Retinal pigment epithelial cell (primary cell): ENCODE data around the gene ECT2L.
A peak's percentile ranks its signal among the peaks of the same experiment; 100 is the strongest.

Experiments used
- DNase-seq: peaks from one replicate; pipeline ENCODE4 v3.0.0-alpha.2; 2010; ENCODE audit warnings: low read depth
- H3K4me3 ChIP-seq: 2 replicates; pipeline ENCODE4 v1.5.1; 2011; ENCODE audit warnings: mild to moderate bottlenecking, low read length, control low read depth, moderate library complexity
- TF ChIP-seq, protein P1 (sequence below): conservative IDR thresholded peaks from 2 replicates; pipeline ENCODE4 v1.5.1; 2011; ENCODE audit warnings: low read depth, low read length, control low read depth, inconsistent platforms

ECT2L gene

DNA sequence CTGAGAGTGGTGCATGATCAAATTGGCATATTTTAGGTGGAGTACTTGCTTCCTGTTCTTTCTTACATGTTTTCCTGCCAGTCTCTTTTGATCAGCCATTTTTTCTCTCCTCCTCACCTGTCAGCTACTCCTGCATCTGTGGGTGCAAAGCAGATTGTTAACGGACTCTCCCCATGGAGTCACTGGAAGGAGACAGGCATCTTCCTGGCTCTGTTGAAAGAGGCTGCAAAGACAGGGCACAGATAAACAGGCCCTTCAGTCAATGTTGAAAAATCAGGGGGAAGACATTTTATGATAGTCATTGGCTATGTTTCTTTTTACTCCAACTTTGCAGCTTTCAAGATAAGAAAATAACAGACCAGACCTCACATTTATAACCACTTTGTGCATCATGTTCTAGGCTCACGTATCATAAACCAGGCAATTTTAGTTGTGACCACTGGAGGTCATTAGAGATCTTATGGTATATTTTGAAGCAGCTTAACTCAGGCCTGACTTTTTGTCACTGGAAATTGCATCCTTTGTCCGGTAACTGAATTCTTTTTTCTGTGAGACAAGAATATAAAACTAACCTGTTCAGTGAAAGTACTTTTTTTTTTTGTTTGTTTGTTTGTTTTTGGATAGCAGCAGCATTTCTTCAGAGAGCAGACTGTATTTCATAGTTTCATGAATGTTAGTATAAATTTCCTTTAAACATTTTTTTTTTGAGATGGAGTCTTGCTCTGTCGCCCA, 20.1 kb downstream of the ECT2L start:
- DNase-seq, result no peak
- TF ChIP-seq, protein P1, sequence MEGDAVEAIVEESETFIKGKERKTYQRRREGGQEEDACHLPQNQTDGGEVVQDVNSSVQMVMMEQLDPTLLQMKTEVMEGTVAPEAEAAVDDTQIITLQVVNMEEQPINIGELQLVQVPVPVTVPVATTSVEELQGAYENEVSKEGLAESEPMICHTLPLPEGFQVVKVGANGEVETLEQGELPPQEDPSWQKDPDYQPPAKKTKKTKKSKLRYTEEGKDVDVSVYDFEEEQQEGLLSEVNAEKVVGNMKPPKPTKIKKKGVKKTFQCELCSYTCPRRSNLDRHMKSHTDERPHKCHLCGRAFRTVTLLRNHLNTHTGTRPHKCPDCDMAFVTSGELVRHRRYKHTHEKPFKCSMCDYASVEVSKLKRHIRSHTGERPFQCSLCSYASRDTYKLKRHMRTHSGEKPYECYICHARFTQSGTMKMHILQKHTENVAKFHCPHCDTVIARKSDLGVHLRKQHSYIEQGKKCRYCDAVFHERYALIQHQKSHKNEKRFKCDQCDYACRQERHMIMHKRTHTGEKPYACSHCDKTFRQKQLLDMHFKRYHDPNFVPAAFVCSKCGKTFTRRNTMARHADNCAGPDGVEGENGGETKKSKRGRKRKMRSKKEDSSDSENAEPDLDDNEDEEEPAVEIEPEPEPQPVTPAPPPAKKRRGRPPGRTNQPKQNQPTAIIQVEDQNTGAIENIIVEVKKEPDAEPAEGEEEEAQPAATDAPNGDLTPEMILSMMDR, result peak; percentile 67
- H3K4me3 ChIP-seq, result no peak overlapping the region

DNA sequence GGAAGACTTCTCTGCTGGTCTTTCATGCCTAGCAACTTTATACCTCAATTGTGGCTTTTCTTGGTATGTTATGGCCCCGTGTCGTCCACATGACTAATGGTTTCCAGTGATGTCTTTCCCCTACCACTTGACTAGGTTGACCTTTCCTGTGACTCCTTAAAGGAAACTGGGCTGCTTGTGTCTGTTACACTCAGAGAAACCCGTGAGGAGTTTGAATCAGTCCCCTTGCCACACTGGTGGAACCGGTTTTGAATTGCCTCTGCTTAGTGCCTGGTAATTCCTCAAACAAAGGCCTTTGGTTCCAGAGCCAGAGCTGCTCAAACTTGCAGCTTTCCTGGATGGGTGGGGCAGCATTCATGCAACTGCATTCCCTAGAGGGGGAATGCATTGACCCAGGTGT, 21.9 kb downstream of the ECT2L start:
- TF ChIP-seq, protein P1, result no peak
- DNase-seq, result no peak
- H3K4me3 ChIP-seq, result no peak overlapping the region

DNA sequence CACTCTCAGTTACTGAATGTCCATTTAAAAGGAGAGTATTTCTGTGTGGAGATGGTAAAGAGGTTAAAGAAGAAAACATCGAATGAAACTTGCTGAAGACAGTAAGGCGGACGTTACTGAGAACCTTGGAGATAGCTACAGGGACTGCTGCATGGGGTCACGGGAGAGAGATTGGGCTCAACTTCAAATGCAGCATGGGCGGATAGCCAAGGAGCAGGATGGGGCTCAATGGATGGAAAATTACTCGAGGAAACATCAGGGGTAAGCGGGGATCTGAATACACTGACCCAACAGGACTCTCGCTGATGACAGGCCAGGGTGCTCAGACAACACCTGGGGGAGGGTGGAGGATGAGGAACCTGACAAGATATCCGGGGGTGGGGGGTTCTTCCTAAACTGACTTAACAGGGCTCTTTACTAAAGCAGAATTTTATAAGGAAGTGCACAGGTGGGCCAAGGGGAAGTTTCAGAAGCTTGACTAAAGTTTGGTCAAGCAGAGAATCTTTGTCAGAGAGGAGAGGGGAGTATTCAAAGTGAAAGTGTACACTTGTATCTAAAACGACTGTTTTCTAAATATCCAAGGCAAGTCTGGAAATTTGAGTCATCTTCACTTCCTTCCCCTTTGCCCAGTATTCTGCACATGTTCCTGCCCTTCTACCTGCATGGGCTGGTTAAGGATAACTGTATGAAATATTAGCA, 22.8 kb downstream of the ECT2L start:
- TF ChIP-seq, protein P1, result no peak
- H3K4me3 ChIP-seq, result no peak overlapping the region

DNA sequence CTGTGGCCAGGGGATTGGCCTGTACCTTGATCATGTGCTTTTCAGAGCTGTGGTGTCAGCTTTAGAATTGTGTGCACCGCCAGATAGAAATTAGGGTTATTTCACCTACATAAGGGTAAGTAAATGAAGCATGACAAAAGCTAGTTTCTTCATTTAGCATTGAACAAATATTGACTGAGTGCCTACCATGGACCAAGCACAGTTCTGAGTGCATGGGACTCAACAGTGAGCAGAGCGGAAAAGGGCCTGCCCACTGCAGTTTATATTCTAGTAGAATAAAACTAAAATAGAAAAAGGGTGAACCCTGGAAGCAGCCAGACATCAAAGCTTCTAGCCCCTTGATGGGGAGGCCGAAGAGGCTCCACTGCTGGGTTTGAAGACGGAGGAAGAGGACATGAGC, 25.6 kb downstream of the ECT2L start:
- TF ChIP-seq, protein P1, result no peak
- DNase-seq, result no peak

More for the DNA sequence above, 22.8 kb downstream of the ECT2L start:
- no peak for DNase-seq

DNA sequence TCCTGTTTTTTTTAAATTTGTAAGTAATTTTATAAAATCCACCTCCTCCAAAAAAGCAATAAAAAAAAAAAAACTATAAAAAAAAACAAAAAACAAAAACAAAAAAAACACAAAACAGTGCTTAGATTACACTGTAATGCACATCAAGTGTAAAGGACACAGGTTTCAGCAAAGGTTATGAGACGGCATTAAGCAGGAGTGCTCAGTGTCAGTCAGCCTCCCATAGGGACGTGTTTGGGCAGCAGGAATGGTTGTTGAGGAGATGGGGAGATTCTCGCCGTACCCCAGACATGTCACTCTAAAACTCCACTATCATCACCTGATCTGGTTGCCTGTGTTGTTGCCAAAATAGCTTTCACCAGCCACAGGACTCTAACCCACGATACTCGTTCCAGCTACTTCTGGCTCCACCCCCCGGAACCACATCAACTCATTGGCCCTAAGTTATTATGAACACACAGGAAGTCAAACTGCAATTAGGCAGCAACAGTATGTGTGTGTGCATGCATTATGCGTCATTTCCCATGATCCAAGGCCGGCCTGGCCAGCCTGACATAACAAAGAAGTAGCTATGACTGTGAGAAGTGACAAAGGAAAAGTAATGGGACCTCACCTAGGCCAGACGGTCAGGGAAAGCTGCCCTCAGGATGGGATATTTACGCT, 28.7 kb downstream of the ECT2L start:
- H3K4me3 ChIP-seq, result no peak overlapping the region
- TF ChIP-seq, protein P1, result no peak
- no peak for DNase-seq

More for the DNA sequence above, 25.6 kb downstream of the ECT2L start:
- H3K4me3 ChIP-seq, result no peak overlapping the region

DNA sequence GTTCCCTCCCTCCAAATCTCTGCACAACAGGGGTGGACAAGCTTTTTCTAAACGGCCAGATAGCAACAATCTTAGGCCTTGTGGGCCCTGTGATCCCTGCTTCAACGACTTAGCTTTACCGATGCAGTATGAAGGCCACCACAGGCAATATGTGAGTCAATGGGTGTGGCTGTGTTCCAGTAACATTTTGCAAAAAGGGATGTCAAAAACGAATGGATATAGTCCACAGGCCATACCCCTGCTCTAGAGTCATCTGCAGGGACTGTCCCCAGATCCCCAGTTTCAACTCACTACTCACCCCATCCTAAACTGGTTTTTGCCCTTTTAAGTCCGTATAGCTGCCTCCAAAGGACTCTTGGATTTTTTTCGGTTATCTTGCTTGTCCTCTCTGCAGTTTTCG, 34.4 kb downstream of the ECT2L start:
- no peak for DNase-seq
- H3K4me3 ChIP-seq, result no peak overlapping the region
- TF ChIP-seq, protein P1, result no peak

DNA sequence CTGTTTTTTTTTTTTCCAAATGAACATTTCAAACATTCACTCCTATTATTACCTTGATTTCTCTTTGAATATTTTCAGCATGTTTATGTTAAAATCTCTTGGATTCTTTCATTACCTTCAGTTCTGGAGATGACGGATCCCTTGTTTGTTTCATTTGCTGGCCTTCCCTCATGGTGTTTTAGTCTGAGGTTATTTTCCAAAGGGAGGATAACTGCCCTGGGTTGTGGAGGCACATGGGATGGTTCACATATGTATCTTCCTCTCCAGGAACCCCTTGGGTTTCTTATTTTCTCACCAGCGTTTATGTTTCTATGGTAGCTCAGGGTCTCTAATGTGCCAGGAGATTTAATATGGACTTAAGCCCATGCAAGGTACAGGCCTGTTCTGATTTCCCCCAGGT, 36.3 kb downstream of the ECT2L start:
- H3K4me3 ChIP-seq, result no peak overlapping the region
- TF ChIP-seq, protein P1, result no peak
- DNase-seq, result no peak
